Measurements from ENCODE around the gene TRAPPC10.

The TRAPPC10 gene

DNA sequence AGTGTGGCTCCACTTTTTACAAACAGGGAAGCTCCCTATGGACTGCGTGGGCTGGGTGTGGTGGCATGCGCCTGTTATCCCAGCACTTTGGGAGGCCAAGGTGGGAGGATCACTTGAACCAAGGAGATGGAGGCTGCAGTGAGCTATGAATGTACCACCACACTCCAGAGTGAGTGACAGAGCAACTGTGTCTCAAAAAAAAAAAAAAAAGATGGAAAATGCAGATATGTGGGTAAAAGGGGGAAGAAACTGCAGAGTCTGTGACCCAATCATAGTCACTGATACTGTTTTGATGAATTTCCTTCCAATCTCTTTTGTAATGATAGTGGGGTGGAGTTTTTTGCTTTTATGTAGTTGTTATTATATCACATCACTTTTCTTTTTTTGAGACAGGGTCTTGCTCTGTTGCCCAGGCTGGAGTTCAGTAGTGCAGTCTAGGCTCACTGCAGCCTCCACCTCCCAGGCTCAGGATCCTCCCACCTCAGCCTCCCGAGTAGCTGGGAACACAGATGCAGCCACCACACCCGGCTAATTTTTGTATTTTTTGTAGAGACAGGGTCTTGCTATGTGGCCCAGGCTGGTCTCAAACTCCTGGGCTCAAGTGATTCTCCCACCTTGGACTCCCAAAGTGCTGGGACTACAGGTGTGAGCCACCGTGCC, 8.7 kb upstream of the TRAPPC10 start:
- no peak for DNase-seq (ENCODE audit: low read depth)

DNA sequence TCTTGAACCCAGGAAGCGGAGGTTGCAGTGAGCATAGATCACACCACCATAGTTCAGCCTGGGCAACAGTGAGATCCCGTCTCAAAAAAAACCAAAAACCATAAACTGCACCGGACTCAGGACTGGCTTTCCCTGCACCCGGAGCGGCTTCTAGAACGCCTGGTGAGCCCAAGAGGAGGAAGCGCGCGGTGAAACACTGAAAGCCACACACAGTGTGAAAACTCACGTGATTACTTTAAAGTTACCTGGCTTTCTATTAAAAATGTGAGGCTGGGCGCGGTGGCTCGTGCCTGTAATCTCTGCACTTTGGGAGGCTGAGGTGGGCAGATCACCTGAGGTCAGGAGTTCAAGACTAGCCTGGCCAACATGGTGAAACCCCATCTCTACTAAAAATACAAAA, 7.0 kb upstream of the TRAPPC10 start:
- no peak for DNase-seq (ENCODE audit: low read depth)

DNA sequence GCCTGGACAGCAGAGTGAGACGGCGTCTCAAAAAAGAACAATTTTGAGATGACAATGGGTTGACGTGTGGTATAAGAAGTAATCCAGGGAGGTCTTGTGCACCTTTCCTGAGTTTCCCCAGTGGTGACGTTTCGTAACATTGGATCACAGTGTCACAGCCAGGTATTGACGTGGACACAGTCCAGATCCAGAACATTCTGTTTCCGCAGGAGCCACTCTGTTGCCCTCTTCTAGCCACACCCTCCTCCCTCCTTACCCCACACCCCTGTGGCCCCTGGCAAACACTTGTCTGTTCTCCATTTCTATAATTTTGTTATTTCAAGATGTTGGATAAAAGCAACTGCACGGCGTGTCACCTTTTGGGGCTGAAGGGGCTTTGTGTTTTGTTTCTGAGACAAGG, 6.5 kb upstream of the TRAPPC10 start:
- DNase-seq (ENCODE audit: low read depth) = no peak

DNA sequence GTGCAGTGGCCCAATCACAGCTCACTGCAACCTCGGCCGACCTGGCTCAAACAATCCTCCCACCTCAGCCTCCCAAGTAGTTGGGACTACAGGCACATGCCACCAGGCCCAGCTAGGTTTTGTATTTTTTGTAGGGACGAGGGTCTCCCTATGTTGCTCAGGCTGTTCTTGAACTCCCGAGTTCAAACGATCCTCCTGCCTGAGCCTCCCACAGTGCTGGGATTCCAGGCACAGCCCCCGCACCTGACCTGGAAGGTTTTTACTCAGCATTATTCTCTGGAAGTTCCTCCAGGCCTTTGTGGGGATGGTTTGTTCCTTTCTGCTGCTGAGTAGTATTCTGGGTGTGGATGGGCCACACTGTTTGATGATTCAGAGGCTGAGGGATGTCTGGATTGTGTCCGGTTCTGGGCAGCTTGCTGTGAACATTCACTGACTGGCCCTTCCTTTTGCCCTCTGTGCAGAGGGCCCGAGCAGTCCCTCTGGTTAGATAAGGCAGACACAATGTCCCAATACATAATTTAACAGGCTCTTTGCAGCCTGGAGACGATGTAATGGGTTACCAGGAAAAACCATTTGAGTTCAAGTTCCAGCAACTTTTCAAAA, 6.0 kb upstream of the TRAPPC10 start:
- no peak for DNase-seq (ENCODE audit: low read depth)

DNA sequence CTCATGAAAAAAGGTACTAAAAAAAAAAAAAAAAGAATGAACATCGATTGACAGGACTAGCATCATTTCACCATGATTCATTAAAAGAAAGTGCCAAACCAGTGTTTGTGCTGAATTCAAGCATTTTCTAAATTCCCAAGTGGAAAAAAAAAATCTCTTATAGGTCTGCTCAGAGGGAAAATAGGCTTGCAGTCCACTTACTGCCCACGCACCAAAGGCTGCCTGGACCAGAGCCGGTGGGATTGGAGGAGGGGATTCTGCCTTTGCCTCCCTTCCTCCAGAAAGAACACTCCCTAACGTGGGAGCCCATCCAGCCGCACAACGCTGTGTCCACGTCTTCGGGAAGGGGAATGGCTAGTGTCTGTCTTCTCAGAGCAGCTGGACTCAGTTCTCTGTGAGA, 5.5 kb upstream of the TRAPPC10 start:
- DNase-seq (ENCODE audit: low read depth) = no peak

DNA sequence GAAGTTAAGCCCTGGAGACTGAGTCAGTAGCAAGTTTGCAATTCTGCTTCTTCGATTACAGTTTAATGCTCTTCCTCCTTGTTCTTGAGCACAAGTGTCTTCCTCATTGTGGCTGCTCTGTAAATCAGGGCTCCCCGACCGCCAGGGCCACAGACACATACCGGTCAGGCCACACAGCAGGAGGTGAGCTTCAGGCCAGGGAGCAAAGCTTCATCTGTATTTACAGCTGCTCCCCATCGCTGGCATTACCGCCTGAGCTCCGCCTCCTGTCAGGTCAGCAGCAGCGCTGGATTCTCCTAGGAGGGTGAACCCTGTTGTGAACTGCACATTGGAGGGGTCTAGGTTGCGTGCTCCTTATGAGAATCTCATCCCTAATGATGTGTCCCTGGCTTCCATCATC, 1.7 kb upstream of the TRAPPC10 start:
- DNase-seq (ENCODE audit: low read depth) = no peak

DNA sequence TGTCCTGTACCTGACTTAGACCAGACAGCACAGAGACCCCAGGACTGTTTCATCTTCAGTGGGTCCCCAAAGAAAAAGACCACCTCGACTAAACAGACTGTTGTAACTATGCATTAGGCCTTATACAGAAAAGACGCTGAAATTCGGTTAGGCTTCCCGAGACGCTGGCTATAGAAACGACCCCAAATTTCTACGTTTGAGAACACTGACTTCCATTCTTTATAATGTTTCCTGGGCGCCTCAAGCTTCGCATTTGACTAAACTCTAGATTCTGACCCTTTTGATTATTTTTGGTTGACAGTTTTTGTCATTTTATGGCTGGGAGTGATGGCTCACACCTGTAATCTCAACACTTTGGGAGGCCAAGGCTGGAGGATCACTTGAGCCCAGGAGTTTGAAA, 986 bp upstream of the TRAPPC10 start:
- DNase-seq (ENCODE audit: low read depth) = no peak

DNA sequence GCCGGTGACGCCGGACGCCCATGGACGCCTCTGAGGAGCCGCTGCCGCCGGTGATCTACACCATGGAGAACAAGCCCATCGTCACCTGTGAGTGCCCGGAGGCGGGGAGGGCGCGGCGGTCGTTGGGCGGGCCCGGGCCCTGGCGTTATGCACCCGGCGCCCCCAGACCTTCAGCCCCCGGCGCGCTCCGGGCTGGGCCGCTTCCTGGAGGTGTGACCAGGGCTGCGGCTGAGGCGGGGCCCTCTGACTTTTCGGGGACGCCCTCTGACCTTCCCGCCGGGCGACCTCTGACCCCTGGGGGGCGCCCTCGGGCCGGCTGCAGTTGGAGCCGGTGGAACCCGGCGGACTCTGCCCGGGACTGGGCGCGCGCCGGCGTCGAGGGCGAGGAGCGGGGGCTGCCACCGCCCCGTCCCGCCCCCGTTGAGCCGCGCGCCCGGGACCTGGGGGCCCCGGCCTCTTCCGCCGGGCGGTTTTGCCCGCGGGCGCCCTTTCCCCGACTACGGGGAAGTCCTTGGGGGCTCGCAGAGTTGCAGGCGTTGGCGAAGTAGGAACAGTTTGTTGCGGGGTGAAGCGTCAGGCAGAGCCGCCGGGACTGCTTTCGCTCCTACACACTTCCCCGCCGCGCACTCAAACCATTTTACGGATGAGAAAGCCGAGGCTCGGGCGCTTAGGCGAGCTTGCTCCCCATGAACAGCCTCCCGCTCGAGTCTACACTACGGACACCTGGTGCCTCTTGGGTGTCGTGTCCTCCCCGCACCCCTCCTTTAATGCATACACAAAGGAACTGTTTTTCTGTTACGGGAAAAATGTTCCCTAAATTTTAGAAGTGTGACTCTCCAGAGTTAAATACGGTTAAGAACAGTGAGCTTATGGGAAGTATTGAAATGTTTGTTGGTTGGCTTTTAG, 618 bp downstream of the TRAPPC10 start:
- DNase-seq (ENCODE audit: low read depth) = peak; percentile 90

DNA sequence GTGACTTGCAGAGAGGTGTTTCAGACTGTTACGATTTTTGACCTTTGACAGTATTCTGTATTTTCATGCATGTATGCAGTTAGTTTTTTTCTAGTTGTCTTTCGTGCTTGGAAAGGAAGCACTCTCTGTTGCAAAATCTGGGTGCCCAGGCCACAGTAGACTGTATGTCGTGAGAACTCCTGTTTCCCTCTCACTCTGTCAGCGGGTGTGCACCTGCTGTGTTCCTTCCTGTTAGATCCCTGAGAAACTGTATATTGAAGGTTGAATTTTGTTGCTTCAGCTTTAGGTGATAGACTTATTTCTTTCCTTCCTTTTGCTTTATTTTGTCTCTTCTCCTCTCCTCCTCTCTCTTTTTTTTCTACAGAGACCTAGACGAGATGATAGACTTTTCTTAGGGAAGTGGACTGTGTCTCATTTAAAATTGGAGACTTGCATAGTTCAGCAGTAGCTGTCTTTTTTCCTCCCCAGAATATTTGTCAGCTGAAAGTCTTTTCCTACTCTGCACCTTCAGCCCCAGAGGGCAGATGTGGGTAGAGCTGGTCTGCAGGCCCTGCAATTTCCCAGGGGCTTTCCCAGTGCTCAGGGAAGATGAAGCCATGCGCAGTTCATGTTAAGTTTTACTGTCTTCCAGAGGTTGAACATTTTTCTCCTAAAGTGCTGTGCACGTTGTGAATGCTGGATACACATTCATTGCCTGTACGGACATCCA, 1.4 kb downstream of the TRAPPC10 start:
- DNase-seq (ENCODE audit: low read depth) = no peak

DNA sequence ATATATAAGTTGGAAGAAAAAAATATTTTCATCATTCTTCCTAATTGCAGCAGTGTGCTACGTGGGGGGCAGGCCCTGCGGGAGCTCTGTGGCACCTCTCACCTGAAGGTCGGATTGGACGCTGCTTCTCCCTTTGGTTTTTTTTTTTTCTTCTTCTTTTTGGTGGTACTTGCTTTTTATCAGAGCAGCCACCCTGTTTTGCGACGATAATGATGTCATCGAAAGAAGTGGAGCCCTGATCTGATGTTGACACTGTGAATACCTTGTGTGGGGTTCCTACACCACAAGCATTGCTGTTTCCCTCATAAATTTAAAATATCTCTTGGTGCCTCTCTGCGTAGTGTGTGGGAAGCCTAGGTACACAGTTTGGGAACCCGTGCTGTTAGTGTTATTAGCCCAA, 5.5 kb downstream of the TRAPPC10 start:
- DNase-seq (ENCODE audit: low read depth) = no peak

DNA sequence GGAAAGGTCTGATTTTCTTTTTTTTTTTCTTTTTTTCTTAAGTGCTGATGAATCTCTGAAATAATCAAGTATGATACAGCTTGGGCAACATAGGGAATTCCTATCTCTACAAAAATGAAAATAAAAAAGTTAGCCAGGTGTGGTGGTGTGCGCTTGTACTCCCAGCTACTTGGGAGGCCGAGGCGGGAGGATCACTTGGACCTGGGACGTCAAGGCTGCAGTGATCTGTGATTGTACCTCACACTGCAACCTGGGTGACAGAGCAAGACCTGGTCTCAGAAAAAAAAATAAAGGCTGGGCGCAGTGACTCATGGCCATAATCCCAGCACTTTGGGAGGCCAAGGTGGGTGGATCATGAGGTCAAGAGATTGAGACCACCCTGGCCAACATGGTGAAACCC, 6.0 kb downstream of the TRAPPC10 start:
- no peak for DNase-seq (ENCODE audit: low read depth)

DNA sequence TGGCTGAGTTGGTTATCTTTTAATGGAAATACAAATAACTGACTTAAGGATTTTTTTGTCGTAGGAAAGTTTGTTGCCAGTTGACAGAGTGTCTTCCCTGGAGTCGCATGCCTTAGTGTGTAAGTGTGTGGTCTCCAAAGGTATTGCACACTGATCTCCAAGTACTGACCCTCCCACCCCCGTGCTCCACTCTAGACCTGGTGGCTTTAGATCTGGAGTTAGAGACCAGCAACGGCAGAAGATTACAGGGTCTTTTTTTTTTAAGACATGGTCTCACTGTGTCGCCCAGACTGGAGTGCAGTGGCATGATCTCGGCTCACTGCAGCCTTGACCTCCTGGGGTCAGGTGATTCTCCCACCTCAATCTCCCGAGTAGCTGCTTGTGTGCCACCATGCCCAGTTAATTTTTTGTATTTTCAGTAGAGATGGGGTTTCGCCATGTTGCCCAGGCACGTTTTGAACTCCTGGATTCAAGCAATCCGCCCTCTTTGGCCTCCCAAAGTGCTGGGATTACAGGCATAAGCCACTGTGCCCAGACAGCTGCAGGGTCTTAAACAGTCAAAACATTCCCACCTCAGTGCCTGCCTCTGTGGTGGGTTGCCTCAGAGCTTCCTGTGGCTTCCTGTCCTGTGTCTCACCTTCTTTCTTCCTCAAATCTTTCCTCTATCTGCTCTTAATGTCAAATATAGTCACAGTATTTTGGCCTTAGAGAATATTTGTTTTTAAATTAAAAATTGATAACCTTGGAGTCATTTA, 6.9 kb downstream of the TRAPPC10 start:
- DNase-seq (ENCODE audit: low read depth) = no peak

DNA sequence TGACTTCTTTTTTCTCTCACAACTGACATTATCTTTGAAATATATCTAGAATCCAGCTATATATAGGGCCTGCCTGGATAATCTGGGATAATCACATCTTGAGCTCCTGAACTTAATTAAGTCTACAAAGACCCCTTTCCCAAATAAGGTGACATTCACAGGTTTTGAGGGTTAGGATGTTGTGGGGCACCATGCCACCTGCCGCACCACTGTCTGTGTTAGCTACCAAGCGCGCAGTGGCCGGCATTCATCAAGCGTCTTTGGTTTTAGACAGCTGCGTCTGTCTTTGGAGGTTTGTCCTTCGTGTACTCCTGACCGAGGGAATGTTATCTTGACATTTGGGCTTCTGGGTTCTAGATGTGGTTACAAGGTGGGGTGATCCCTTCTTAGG, 7.5 kb downstream of the TRAPPC10 start:
- DNase-seq (ENCODE audit: low read depth) = no peak

DNA sequence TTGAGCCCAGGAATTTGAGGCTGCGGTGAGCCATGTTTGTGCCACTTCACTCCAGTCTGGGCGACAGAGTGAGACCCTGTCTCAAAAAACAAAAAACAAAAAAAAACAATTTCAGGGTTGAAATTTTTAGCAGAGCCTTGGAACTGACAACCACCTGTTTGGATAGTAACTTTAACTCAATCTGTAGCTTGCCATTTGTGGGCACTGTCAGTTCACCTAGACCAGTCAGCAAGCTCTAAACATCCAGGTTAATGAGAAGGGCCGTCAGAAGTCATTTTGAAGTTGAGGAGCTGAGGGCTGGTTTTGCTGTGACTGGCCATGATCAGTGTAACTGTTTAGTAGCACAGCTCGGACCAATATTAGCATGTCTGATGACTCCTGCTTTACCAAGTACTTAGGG, 8.4 kb downstream of the TRAPPC10 start:
- DNase-seq (ENCODE audit: low read depth) = no peak

DNA sequence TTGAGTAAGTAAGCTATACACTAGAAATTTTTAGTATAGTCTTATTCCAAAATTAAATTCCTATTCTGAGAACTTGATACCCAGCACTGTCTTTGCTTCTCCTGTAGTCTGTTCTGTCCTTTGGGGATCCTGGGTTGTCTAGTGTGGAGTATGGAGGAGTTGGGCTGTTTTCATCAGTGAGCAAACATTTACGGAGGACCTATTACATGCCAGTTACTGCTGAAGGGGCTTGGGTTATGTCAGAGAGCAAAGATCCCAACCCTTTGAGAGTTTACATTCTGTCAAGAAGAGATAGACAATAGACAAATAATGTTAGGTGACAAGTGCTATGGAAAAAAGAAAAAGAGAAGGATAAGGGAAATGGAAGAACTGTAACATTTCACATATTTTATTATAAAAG, 9.0 kb downstream of the TRAPPC10 start:
- no peak for DNase-seq (ENCODE audit: low read depth)

DNA sequence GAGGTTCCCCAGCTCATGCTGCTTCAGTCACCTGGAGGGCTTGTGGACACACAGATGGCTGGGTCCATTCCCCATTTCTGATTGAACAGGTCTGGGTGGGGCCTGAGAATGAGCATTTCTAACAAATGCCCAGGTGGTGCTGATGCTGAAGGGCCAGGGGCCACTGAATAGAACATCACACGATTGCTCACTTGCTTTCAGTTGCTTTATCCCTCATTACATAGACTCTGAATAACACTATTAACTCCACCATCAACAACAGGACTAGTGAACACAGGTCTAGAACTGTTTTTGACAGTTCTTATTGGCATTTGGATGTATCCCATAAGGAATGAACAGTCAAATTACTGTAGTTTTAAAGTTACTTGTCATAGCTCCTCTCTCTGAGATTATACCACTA, 12.1 kb downstream of the TRAPPC10 start:
- DNase-seq (ENCODE audit: low read depth) = no peak

DNA sequence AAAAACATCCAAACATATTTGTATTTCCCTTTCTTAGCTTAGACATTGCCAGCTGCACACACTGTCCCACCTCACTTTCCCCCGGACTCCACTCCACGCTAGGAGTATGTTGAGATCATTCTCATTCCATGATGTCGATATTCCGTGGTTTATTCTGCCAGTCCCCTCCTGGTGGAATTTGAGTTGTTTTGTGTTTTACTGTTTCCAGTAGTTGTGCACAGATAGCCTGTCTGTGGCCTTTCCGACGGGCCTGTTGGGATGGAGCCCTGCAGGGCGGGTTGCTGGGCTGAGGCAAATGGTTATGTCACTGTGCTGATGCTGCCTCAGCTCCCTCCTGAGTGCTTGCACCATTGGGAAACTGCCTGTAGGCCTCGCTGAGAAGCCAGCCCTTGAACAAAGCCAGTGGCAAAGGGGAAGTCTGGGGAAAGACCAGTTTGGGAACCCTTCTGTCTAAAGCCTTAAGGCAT, 12.8 kb downstream of the TRAPPC10 start:
- DNase-seq (ENCODE audit: low read depth) = no peak

DNA sequence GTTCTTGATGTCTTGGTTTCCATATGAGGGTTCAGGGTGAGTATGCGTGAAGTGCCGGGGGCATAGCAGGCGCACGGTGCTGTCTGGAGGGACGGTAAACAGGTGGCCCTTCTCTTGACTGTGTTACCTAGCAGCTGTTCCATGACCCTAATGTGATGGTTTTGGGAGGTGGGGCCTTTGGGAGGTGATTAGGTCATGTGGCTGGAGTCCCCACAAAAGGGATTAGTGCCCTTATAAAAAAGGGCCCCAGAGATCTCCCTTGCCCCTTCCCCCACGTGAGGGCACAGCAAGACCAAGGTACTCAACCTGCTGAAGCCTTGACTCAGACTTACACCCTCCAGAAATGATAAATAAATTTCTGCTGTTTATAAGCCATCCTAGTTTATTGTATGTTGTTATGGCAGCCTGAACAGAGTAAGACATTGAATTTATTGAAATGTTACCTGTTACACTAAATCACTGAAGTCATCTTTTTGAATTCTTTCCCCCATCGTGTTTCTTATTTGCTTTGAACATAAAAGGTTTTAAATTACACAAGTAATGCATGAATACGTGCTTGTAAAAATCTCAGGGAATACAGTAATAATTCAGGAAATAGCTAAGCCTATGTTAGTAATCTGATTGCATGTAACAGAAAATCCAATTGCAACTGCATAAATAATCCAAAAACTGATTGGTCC, 15.6 kb downstream of the TRAPPC10 start:
- no peak for DNase-seq (ENCODE audit: low read depth)

DNA sequence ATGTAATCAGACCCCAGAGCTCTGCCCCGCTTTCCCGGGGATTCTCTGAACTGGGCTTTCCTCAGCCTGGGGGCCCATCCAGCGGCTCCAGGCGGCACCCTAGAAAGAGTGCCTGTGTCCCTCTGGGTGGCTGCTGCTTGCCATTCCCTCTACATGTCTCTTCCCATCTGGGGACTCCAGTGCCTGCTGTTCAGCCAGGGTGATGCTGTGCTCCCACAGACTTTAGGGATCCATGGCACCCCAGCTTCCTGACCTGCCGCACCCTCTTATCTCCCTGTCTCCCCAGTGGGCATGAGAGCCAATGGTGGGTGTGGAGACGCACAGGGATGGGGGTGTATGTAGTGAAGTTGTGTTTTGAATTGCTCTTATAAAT, 16.2 kb downstream of the TRAPPC10 start:
- no peak for DNase-seq (ENCODE audit: low read depth)

DNA sequence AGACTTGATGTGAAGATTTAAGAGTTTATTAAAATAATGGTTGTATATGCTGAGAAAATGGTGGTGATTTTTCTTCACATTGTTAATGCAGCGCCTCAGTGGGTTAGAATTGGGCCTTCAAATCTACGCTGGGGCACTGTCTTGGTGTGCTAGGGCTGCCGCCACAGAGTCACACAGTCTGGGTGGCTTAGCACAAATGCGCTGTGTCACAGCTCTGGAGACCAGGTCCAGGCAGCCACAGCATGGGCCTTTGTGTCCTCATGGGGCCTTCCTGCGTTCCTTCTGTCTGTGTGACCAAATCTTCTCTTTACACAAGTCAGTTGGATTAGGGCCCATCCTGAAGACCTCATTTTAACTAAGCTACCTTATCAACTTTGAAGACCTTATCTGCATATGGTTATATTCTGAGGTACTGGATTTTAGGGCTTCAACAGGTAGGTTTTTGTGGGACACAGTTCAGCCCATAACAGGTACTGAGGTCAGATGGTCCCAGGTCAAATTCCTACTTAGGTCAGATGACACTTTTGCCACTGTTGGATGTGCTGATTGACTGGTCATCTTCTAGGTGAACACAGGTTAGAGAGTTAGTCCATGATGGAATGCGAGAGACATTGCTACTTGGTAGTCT, 17.5 kb downstream of the TRAPPC10 start:
- DNase-seq (ENCODE audit: low read depth) = no peak

DNA sequence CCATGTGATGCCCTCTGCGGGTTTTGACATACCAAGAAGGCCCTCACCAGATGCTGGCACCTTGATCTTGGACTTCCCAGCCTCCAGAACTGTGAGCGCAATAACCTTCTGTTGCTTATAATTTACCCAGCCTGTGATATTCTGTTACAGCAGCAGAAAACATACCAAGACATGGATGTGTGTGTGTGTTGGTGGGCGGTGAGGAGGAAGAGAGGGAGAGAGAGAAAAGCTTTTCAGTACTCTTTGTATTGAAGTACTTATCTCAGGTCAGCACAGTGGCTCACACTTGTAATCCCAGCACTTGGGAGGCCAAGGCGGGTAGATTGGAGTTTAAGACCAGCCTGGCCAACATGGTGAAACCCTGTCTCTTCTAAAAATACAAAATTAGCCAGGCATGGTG, 23.1 kb downstream of the TRAPPC10 start:
- DNase-seq (ENCODE audit: low read depth) = no peak

All from activated T-cell treated with anti-CD3 and anti-CD28 coated beads for 48 hours (primary cell).